ENCODE data around the gene PHETA1. TPM values are rescaled to one million over a fixed set of nuclear protein-coding genes. Genes with fewer than 3 reads are reported as not detected.

Gene PHETA1
- total RNA-seq, 2 experiments from 2014 or later, result 1.4 to 2.2 TPM

- Mint-ChIP-seq H3K36me3 (peaks cover 2% of the 10 kb centered on the region), H3K27me3 (peaks cover 16% of the 10 kb centered on the region), H3K9me3 (peaks cover 3% of the 10 kb centered on the region), H3K4me1 (ENCODE audit: low read depth) (peaks cover 14% of the 10 kb centered on the region), H3K4me3 (no peak overlapping the region), H3K27ac (no peak overlapping the region)
- ChIA-PET CTCF (interaction anchor here (0.6 to 1.3 kb wide), 3 partner anchors 27 to 61 kb away, joined by 3 to 5 read pairs (median 4); no protein-coding TSS in a partner anchor), POLR2A (interaction anchor here (0.9 to 1.3 kb wide), 2 partner anchors 10 to 84 kb away, joined by 4 read pairs; partner anchors contain the start of gene PHETA1)
- intact Hi-C loops (cut with micrococcal nuclease), result no loop called here
- DNase-seq, result peak; percentile 78
These were observed 9.5 kb downstream of the PHETA1 start for GRCh38 chr12:111359231-111359913.

- peaks cover 13% of the 10 kb centered on the region for H3K27me3 Mint-ChIP-seq
- H3K9me3 Mint-ChIP-seq, result peaks cover 4% of the 10 kb centered on the region
- POLR2A ChIA-PET, result no interaction called here
- CTCF ChIA-PET, result no interaction called here
- H3K4me1 Mint-ChIP-seq (ENCODE audit: low read depth), result peaks cover 13% of the 10 kb centered on the region
- DNase-seq, result no peak
- intact Hi-C loops (cut with micrococcal nuclease), result no loop called here
- H3K27ac Mint-ChIP-seq, result no peak overlapping the region
- no peak overlapping the region for H3K4me3 Mint-ChIP-seq
- H3K36me3 Mint-ChIP-seq, result no peaks in the 10 kb centered on the region
These were observed 13.5 kb downstream of the PHETA1 start for GRCh38 chr12:111355201-111355925.

GRCh38 chr12:111354511-111354910 is 14.4 kb downstream of the PHETA1 start:
- Mint-ChIP-seq H3K36me3 (no peaks in the 10 kb centered on the region), H3K9me3 (peaks cover 6% of the 10 kb centered on the region), H3K27me3 (peaks cover 5% of the 10 kb centered on the region), H3K4me3 (no peak overlapping the region), H3K4me1 (ENCODE audit: low read depth) (peaks cover 5% of the 10 kb centered on the region), H3K27ac (no peak overlapping the region)
- DNase-seq, result no peak
- CTCF ChIA-PET, result no interaction called here
- intact Hi-C loops (cut with micrococcal nuclease), result no loop called here
- POLR2A ChIA-PET, result no interaction called here

GRCh38 chr12:111353603-111354295 is 15.1 kb downstream of the PHETA1 start:
- H3K27ac Mint-ChIP-seq, result no peak overlapping the region
- intact Hi-C loops (cut with micrococcal nuclease), result no loop called here
- H3K4me3 Mint-ChIP-seq, result no peak overlapping the region
- DNase-seq, result no peak
- peaks cover 2% of the 10 kb centered on the region for H3K4me1 Mint-ChIP-seq (ENCODE audit: low read depth)
- peaks cover 4% of the 10 kb centered on the region for H3K27me3 Mint-ChIP-seq
- H3K9me3 Mint-ChIP-seq, result peaks cover 13% of the 10 kb centered on the region
- ChIA-PET POLR2A (no interaction called here), CTCF (no interaction called here)
- no peaks in the 10 kb centered on the region for H3K36me3 Mint-ChIP-seq

DNA sequence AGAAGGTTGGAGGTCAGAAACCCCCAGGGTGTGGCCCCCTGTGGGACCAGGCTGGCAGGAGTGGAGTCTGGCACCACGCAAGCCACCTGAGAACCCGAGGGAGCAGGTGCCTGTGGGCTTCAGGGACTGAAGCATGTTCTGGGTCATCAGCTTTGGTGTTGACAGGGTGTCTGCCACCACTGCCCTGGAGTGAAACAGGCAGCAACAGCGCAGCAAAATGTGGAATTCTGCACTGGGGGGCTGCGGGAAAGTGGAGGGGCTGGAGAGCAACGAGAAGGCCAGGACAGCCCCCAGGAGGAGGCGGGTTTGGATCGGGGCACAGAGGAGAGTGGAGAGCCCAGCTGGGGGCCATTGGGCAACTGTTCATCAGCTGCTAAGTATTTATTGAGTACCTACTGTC is 15.9 kb downstream of the PHETA1 start:
- Mint-ChIP-seq H3K27ac (no peak overlapping the region), H3K36me3 (no peaks in the 10 kb centered on the region), H3K9me3 (peaks cover 21% of the 10 kb centered on the region), H3K27me3 (no peaks in the 10 kb centered on the region), H3K4me1 (ENCODE audit: low read depth) (no peaks in the 10 kb centered on the region), H3K4me3 (no peak overlapping the region)
- no peak for DNase-seq
- ChIA-PET CTCF (interaction anchor here (1.1 kb wide), 1 partner anchor 99 kb away, joined by 5 read pairs; no protein-coding TSS in a partner anchor), POLR2A (no interaction called here)
- intact Hi-C loops (cut with micrococcal nuclease), result no loop called here

- intact Hi-C loops (cut with micrococcal nuclease), result no loop called here
- Mint-ChIP-seq H3K27me3 (no peaks in the 10 kb centered on the region), H3K4me1 (ENCODE audit: low read depth) (no peaks in the 10 kb centered on the region), H3K27ac (no peak overlapping the region), H3K9me3 (peaks cover 24% of the 10 kb centered on the region), H3K4me3 (no peak overlapping the region), H3K36me3 (no peaks in the 10 kb centered on the region)
- POLR2A ChIA-PET, result no interaction called here
- CTCF ChIA-PET, result interaction anchor here (0.7 to 1.1 kb wide), 2 partner anchors 99 to 128 kb away, joined by 4 to 5 read pairs; no protein-coding TSS in a partner anchor
- no peak for DNase-seq
These were observed 16.4 kb downstream of the PHETA1 start for GRCh38 chr12:111352296-111352993.

DNA sequence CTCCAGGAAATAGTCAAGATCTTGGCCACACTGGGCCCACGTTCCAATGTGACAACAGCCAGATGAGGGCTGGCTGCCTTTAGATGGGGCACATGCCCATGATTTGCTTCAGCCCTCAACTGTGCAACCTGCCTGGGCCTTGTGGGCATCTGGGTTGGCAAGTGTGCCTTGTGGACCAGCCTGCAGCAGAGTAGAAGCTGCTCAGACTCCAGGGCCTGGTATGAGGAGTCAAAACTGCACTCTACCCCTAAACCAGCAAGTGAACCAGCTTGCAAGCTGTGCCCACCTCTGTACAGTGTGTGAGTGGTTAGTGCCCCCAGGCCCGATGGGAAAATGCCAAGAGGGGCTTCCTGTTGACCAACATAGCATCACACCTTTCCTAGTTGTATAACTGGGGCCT is 17.9 kb downstream of the PHETA1 start:
- Mint-ChIP-seq H3K27me3 (no peaks in the 10 kb centered on the region), H3K4me1 (ENCODE audit: low read depth) (no peaks in the 10 kb centered on the region), H3K36me3 (no peaks in the 10 kb centered on the region), H3K27ac (no peak overlapping the region), H3K9me3 (peaks cover 28% of the 10 kb centered on the region), H3K4me3 (no peak overlapping the region)
- no peak for DNase-seq
- intact Hi-C loops (cut with micrococcal nuclease), result no loop called here
- POLR2A ChIA-PET, result no interaction called here
- CTCF ChIA-PET, result no interaction called here

DNA sequence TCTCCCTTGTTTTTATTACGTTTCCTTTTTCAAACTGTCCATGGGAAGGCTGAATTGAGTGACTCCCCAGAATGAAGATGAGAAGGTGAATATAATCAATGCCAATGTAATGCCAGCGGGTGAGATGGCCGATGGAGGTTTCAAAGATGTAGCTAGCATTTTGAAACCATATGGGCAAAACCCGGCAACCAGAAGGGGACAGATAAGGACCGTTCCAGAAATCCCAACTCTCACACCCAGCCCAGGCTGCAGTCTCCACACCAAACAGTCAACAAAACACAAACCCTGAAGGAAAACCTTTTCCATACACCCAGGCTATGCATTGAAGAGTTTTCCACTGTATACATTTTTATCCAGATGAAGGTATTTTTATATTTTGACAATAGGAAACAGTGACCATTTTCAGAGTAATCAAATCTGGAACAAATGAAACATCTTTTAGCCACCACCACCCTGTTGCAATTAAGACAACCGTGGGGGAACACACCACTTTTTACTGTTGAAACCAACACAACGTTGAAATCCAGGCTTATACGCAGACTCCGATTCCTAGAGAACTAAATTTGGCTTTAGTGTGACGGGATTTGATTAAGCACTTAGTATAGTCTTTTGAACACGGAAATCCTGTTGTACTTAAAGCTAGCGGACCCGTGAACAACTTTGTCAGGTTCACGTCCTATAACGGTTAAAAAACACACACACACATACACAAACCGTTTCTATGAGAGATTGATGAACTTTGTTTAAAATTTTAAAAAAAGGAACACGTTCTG is 19.0 kb downstream of the PHETA1 start:
- Mint-ChIP-seq H3K4me1 (ENCODE audit: low read depth) (no peaks in the 10 kb centered on the region), H3K4me3 (no peak overlapping the region), H3K36me3 (no peaks in the 10 kb centered on the region), H3K9me3 (peaks cover 28% of the 10 kb centered on the region), H3K27ac (no peak overlapping the region), H3K27me3 (no peaks in the 10 kb centered on the region)
- CTCF ChIA-PET, result no interaction called here
- POLR2A ChIA-PET, result no interaction called here
- intact Hi-C loops (cut with micrococcal nuclease), result no loop called here
- no peak for DNase-seq

GRCh38 chr12:111349101-111349747 is 19.7 kb downstream of the PHETA1 start:
- ChIA-PET POLR2A (no interaction called here), CTCF (no interaction called here)
- no peak for DNase-seq
- intact Hi-C loops (cut with micrococcal nuclease), result no loop called here
- H3K4me3 Mint-ChIP-seq, result no peak overlapping the region
- no peaks in the 10 kb centered on the region for H3K27me3 Mint-ChIP-seq
- H3K36me3 Mint-ChIP-seq, result no peaks in the 10 kb centered on the region
- H3K9me3 Mint-ChIP-seq, result peaks cover 24% of the 10 kb centered on the region
- H3K27ac Mint-ChIP-seq, result no peak overlapping the region
- H3K4me1 Mint-ChIP-seq (ENCODE audit: low read depth), result no peaks in the 10 kb centered on the region

DNA sequence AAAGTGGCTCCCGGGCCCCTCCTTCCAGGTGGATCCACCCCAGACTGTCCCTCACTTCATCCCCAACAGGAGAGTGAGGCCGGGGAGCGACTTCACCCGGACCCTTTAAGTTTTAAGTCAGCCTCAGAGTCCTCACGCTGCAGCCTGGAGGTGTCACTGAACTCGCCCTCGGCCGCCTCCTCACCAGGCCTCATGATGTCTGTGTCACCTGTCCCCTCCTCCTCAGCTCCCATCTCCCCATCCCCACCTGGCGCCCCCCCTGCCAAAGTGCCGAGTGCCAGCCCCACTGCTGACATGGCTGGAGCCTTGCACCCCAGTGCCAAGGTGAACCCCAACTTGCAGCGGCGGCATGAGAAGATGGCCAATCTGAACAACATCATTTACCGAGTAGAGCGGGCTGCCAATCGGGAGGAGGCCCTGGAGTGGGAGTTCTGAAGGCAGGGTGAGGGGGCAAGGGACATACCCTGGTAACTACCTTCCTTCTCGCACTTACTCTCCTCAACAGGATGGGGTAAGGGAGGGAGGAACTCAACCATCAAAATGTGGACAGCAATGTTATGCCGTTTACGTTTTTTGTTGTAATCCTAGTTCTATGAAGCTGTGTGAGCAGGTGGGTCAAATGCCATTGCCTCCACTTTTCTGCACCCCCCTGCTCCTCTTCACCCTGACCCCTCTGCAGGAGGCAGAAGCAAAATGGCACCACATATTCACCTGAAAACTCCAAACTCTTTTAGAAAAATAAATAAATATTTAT is 20.8 kb downstream of the PHETA1 start:
- POLR2A ChIA-PET, result no interaction called here
- CTCF ChIA-PET, result no interaction called here
- intact Hi-C loops (cut with micrococcal nuclease), result no loop called here
- Mint-ChIP-seq H3K4me1 (ENCODE audit: low read depth) (no peaks in the 10 kb centered on the region), H3K27me3 (no peaks in the 10 kb centered on the region), H3K9me3 (peaks cover 24% of the 10 kb centered on the region), H3K36me3 (no peaks in the 10 kb centered on the region), H3K27ac (no peak overlapping the region), H3K4me3 (no peak overlapping the region)
- DNase-seq, result no peak

All from activated CD4-positive, alpha-beta memory T cell treated with anti-CD3 and anti-CD28 coated beads for 36 hours (primary cell).